Activated naive CD8-positive, alpha-beta T cell treated with anti-CD3 and anti-CD28 coated beads, Interleukin-2, amount 50 U/mL, for 16 hours (primary cell): ENCODE data around the gene PDLIM5.
"Not testable (repeated sequence)": the region's sequence is repeated elsewhere in the genome, so short reads cannot be mapped to it uniquely, and the experiment has no call there.

Experiments
- DNase-seq: peaks from one replicate; pipeline ENCODE4 v3.0.0-alpha.2; 2020; ENCODE audit warnings: low read depth, low spot score

Gene PDLIM5

DNA sequence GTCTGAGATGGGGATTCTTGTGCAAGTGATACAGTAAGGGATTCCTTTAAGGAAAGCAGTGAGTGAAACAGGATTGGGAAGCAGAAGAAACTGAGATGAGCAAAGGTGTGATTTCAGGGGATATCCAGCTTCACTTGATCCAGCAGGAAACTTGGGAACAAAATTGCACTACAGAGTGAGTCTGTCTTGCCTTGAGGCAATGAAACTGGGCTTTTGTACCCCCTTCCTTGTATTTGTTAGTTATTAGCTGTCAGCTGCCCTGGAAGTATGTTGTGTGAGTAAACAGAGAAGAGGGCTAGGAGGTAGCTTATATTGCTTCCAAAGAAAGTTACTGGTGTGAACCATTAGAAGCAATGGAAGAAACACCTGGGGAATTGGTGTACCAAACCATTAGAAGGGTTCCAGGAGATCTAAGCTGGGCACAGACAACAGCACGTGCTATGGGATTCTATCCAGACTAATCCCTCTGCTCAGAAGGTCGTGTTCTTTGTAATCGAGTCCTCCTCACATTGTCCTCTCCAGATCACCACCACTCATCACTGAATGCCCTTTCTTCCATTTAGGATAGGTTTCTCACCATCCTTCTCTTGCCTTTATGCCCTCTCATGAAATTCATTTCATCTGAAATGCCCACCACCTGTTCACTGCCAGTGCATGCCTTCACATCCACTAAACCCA is 76.0 kb downstream of the PDLIM5 start:
- no peak for DNase-seq

DNA sequence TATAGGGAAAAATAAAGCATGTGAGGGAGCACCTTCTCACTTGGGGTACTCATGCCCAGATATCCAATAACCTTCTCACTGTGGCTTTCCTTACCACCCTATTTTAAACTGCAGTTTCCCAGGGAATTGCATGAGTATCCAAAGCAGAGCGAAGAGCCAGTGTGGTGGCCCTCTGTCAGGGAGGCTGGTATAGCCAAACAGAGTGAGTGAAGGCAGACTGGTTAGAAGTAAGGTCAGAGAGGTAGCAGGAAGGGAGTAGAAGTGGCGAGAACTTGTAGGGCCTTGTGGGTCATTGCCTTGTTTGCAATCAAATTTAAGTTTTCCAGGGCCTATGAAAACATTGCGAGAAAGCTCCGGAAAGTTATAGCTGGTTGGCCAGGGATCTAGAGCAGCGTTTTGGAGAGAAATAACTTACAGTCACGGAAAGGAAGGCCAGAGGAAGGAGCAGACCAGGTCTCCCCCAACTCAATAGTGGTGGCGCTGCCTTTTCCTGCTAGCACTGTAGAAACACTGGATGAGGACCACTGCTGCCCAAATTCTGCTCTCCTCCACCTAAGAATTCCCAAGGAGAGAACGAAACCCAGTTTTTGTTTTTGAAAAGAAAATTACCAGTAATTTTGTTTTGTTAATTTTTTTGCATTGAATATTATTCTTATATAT is 77.2 kb downstream of the PDLIM5 start:
- DNase-seq: no peak

DNA sequence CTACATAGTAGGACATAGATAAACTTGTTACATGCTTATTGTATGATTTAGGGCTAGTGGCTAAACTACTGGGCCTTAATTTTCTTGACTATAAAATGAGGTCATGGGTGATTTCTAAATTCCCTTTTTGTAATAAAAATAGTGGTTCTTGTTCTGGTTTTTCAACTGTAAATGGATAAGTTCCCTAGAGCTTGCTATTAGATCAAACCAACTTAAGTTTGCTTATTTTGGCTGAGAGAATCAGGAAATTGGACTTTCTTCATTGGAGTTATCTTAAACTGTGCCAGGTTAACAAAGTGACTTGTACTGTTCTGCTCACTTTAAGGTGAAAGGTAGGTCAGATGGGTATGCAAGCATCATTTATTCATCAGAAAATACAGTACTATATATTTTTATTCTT is 78.3 kb downstream of the PDLIM5 start:
- DNase-seq: no peak

DNA sequence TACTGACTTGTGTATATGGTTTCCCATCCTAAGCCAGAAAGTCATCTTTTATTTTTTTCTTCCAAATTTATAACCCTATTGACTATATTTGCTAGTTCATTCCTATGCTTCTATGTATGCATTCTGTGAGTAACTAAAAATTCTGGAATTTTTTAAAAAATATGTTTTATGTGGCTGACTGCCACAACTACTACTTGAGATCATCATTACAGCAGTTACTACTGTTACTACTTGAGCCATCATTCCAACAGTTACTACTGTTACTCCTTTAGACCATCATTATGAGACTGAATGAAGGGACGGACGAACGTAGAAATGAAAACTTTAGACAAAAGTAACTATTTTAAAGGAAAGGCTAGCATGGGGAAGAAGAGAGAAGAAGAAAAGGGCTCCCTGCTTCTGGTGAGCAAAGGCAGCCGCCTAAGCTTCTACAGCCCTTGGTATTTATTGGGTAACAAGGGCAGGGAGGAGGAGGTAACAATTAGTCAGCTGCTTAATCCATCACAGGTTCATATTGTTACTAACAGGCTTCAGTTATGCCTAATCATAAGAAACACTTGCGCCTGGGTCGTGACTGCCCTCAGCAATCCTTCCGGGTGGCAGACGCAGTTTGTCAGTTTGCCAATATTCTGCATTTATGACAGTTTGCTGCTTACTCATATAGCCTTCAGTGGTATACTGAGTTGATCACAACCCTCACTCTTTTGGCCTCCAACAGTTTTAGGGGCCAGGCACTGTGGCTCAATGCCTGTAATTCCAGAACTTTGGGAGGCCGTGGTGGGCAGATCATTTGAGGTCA is 80.4 kb downstream of the PDLIM5 start:
- no peak for DNase-seq

DNA sequence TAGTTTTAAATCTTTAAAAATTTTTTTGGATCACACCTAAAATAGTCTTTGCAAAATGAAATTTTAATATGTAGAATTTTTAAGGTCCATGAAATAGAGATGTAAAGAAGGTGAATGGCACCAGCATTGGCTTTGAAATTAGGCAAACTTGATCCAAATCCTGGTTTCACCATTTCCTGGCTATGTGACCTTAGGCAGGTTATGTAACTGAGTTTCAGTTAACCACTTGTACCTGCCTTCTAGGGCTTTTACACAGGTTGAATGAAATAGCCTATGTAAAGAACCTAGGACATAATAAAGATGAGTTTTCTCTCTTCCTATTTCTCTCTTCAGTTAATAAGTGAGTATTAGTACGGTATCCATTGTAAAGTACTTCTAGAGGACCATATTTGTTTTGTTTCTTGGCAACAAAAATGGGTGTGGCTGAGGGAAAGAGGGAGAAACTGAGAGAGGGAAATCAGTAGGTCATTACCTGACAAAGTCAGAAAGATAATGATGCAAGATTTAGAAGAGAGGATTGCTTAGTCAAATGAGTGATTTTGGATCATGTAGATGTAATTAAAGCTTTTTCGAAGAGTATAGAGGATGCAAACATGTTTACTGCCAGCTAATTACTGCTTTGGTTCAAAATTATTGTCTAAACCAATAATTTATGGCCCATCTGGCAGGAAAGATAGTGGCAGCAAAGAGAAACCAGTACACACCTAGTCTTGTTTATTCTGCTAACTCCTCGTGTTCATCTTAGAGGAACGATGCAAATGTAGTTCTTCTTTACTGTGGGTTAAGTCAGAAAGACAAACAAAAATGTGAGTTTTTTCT is 81.9 kb downstream of the PDLIM5 start:
- DNase-seq: no peak

DNA sequence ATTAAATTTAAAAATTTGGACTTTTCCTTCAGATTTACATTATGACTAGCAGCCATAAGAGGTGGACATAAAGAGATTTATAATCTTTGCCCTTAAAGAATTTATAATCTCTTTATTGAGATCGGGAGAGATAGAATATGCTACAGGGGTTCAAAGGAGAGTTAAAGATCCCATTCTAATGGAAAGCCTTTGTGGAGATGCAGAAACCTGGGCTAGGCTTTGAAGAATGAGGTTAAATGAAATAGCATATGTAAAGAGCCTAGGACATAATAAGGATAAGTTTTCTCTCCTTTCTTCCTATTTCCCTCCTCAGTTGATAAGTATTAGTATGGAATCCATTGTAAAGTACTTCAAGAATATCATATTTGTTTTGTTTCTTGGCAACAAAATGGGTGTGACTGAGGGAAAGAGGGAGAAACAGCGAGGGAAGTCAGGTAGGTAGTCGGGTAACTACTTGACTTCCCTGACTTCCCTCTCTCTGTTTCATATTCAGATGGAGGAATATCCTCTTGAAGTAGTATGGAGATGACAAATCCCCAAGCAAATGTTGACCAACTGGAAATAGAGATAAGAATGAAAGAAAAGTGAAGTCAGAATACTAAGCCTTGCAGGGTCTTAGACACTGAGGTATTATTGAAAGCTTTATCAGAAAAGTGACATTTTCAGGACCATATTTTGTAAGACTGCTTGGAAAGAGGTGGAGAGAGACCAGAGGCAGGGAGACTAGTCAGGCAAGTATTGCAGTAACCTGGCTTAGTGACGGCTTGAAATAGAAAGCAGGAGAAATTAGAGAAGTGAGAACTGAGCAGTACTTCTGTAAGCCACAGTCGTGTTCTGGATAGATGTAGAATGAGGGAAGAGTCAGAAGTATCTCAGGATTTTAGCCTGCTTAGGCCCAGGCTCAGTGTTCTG is 82.9 kb downstream of the PDLIM5 start:
- no peak for DNase-seq

DNA sequence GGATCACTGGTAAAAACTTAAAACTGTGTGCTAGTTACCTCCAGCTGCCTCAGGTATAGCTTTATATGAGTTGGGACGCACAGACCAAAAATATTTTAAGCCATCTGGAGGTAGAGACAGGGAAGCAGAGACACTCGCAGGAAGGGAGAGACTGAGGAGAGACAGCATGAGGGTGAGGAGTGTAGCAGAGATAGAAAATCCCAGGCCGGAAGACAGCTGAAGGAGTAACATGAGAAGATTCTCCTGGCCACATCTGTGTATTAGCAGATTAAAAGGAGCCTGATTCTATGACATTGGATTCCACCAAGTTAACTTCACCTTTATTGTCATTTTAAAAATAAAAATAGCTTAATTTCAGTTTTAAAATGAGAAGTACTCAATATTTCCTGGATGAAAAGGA is 84.3 kb downstream of the PDLIM5 start:
- DNase-seq: no peak

DNA sequence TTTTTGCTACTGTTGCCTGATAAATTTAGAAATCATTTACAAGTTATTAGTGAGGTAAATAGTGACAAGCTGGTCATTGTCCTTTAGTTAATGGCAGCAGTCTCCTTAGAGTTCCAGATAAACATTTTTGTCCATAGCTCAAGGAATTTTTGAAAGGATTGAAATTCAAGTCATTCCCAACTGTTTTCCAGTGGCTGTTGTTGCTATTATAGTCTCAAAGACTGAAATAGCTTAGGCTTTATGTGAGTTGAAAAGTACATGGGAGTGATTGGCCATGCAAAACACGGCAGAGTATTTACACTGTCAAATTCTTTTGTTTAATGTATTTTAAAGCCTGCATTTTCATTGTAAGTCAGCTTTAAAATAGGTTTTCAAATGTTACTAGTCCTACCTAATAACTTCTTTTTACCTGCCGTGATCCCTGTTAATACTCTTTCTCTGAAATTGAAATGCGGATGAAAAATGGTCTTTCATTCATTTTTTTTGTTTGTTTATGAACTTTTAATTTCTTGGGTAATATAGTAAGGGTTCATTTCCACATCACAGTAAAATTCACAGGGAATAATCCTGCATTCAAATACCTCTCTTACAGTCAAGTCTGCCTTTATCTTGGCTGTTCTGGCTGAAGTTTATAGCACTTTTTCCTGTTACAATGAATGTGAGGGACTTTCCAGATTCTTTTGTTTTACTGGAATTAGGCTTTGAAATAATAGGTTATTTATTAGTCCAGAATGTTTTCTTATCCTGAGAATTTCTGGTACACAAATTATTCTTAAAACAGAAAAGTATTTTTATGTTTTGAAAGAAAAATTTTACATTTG is 85.1 kb downstream of the PDLIM5 start:
- DNase-seq: no peak

DNA sequence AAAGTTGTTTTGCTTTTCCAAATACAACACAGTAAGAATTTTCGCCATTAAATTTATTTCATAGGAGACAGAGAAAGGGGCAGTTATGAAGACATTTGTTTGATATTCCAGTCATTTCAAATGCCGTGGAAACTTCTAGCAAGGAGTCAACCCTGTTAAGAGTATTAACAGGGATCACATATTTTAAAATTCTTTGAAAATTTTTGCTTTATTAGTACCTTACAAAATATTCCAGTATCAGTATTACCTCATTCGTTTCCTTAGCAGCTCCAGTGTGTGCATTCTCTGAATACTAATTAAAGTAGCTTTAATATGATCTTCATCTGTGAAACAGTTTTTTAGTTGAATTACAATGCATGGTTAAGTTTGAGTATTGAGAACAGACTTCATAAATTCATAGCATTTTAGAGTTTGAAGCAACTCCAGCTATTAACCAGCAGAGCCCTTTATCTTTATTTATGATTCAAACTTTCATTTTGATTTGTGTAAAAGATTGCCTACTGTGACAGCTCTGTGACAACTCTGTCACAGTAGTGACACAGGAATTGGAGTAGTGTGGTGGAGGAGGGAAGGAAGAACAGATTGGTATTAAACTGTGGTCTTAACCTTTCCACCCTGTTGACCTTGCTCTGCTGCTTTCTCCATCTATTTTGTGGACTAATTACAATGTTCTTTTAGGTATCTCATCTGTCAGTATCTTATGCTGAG is 86.3 kb downstream of the PDLIM5 start:
- DNase-seq: no peak

DNA sequence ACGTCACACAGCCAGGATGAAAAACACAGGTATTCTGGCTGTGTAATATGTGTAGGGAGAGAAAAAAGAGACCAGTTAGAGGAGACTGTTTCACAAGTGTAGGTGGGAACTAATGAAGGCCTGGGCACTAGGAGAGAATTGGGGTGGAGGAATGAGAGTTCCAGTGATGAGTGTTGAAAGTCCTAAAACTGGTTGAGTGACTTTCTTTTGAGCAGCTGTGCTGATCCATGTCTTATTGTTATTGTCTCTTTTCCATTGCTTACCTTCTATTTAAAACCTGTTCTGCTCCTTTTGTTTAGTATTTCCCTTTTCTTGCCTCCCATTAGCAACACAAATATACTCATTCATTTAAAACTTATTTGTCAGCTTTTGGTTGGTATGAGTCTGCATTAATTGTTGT is 88.7 kb downstream of the PDLIM5 start:
- no peak for DNase-seq

DNA sequence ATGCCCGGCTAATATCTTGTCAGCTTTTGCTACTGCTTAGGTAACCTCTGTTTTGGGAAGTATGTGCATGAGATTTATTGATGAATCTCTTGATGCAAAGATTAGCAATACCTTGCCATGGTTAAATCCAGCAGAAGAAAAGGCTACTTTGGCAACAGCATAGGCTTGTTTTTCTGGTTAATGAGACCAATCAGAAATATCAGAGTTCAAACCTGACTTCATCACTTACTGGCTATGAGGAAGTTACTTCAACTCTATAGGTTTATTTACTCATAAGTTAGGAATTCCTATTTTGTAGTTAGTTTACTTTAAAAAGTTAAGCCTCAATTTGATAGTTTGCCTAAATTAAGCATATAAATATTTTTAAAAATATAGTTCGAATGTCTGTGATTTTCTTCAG is 93.1 kb downstream of the PDLIM5 start:
- DNase-seq: no peak

DNA sequence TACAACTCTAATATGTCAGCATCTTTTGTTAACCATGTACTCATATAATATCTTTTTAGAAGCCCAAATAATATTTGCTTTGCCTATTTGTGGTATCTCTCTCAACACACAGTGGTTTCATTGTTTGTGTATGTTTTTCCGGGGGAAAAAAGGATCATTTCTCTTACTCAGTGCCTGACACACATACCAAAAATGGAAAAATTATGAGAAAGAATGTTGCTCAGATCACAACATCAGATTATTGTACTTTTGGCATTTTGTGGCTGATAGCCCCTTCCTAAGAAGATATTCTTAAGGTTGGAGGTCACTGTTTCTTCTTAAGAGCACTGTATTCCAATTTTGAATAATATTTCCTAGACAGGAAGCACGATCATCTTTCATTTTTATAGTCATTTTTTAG is 93.6 kb downstream of the PDLIM5 start:
- DNase-seq: no peak

DNA sequence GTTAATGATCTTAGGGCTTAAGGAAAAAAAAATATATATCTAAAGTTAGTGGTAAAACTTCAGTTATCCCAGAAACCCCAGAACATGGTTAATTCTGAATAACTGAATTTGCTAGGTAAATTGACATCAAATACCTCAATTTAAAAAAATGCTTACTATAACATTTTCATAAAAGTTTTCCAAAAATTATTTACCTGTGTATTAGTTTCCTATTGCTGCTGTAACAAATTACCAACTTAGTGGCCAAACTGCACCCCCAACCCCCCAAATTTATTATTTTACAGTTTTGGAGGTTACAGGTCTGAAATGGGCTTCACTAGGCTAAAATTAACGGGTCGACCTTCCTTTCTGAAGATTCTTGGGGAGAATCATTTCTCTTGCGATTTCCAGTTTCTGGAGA is 95.2 kb downstream of the PDLIM5 start:
- DNase-seq: no peak

DNA sequence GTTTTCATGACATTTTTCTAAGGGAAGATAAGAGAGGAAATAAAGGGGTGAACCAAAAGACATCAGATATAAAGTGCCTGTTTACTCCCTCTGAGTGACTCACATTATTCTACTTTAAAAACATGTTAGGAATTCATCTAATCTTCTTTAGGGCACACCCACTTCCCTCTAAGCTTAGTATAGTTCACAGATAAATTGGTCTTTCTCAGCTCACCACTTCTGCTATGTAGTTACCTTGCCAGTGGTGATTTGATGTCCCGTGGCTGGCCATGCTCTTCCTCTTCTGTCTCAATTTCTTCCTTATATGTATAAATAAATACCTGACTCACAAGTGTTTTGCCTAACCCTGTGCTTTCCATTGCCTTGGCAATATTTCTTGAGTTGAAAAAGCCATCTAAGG is 96.8 kb downstream of the PDLIM5 start:
- no peak for DNase-seq

DNA sequence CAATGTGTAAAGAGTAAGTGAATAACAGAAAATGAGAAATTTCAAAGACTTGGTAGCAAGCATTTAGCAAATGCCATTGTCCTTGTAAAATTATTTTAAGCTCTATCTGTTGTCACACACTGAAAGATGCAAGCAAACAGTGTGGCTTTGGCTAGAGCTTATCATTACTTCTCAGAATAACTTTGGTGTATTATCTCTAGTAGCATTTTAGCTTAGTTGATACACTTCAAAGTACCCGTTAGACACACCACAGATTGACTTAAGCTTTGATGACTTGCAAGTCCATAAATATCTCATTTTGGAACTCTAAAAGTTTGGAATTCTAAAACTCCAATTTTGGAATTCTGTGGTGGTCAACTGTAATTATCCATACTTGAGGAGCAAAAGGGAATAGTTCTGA is 98.6 kb downstream of the PDLIM5 start:
- no peak for DNase-seq

DNA sequence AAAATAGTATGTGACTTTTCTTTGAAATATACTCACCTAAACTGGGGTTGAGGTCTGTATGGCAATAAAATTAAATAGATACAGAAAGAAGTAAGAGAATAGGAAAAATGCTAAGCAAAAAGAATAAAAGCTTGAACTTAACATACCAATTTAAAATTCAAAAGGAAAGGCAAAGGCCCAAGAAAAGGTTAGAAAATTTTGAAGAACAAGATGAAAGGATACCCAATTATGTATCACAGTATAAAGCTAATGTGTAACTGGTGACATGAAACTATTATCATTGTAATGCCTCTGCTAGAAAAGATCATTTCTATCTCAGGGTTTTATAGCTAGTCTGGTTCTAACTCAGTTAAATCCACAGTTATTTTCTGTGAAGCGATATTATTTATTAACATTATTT is 99.1 kb downstream of the PDLIM5 start:
- DNase-seq: no peak

DNA sequence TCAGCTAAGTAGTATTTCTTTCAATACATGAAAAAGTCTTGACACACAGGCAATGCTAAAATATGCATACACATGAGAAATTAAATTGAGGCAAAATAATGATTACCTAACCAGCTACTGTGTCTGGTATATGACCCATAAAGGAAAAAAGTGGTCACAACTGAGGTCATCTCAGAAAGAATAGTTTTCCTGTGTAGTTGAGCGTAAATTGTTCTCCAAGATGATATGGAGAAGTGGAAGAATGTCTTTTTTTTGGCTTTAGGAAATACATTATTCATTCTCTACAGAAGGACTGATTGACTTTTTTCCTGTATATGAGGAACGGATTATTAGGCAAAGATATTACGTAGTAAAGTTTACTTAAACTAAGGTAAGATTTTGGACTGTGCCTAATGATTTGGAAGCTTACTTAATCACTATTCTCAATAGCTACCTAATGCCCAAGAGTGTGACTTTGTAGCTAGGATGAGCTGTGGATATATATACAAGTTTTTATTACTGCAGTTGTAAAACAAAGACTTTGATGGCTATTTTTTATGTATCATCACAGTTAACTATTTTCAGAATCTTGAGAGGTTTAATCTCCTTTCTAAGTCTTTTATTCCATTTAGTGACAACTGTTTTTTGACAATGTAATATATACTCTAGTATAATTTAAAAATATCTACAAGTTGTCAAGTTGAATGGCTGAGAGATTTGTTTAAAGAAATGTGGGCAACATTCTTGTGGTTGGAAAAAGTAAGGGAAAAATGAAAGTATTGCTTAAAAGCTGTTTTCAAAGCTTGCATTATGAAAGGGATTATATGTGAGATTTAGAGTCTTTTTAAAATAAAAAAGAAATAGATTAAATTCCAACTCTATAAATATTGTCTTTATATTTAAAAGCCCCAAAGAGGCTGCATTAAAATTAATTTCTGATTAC is 100.2 kb downstream of the PDLIM5 start:
- DNase-seq: no peak

DNA sequence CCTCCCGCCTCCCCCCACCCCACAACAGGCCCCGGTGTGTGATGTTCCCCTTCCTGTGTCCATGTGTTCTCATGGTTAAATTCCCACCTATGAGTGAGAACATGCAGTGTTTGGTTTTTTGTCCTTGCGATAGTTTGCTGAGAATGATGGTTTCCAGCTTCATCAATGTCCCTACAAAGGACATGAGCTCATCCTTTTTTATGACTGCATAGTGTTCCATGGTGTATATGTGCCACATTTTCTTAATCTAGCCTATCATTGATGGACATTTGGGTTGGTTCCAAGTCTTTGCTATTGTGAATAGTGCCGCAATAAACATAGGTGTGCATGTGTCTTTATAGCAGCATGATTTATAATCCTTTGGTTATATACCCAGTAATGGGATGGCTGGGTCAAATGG is 104.3 kb downstream of the PDLIM5 start:
- DNase-seq: not testable (repeated sequence)
